Neuronal stem cell (in vitro differentiated cells): ENCODE data around the gene BTN3A1.
"Not testable (repeated sequence)": the region's sequence is repeated elsewhere in the genome, so short reads cannot be mapped to it uniquely, and the experiment has no call there.

Source experiments
- DNase-seq: peaks from one replicate; pipeline ENCODE4 v3.0.0-alpha.2; 2013; ENCODE audit warnings: low spot score
- H2AFZ ChIP-seq: one replicate; pipeline ENCODE4 v1.6.1; 2013; ENCODE audit warnings: mild to moderate bottlenecking, low read length, inconsistent platforms
- H2AK5ac ChIP-seq: 2 replicates; pipeline ENCODE4 v1.6.1; 2013; ENCODE audit warnings: low read depth, mild to moderate bottlenecking, inconsistent platforms, low read length, moderate library complexity, mixed read lengths
- H2BK120ac ChIP-seq: 2 replicates; pipeline ENCODE4 v1.6.1; 2013; ENCODE audit warnings: low read depth, mild to moderate bottlenecking, inconsistent platforms, low read length, moderate library complexity, mixed read lengths
- H2BK12ac ChIP-seq: one replicate; pipeline ENCODE4 v1.6.1; 2013; ENCODE audit warnings: low read length, inconsistent platforms
- H2BK15ac ChIP-seq: 2 replicates; pipeline ENCODE4 v1.6.1; 2013; ENCODE audit warnings: mild to moderate bottlenecking, low read length, inconsistent platforms, mixed read lengths
- H2BK5ac ChIP-seq: one replicate; pipeline ENCODE4 v1.6.1; 2013; ENCODE audit warnings: inconsistent platforms, mild to moderate bottlenecking, low read length, moderate library complexity
- H3K14ac ChIP-seq: one replicate; pipeline ENCODE4 v1.6.1; 2013; ENCODE audit warnings: low read length, inconsistent platforms
- H3K18ac ChIP-seq: 2 replicates; pipeline ENCODE4 v1.6.1; 2013; ENCODE audit warnings: low read length, inconsistent platforms
- H3K23ac ChIP-seq: 2 replicates; pipeline ENCODE4 v1.6.1; 2013; ENCODE audit warnings: low read depth, mild to moderate bottlenecking, mixed read lengths, low read length, inconsistent platforms; ENCODE audit not compliant: poor library complexity
- H3K27ac ChIP-seq: replicated peaks from 3 replicates; pipeline ENCODE4 v1.5.1; 2013; ENCODE audit warnings: low read length, inconsistent platforms
- H3K27me3 ChIP-seq, 3 experiments: 2 replicates each; pipeline ENCODE4 v1.6.1; 2013; ENCODE audit warnings: low read length in 3 of 3, mild to moderate bottlenecking in 2 of 3, inconsistent platforms in 1 of 3, low read depth in 1 of 3, mixed read lengths in 1 of 3, moderate library complexity in 1 of 3; ENCODE audit not compliant: control insufficient read depth in 3 of 3, insufficient read depth in 3 of 3
- H3K36me3 ChIP-seq, 2 donors: replicated peaks in 1 of 2; 2 replicates each; pipeline ENCODE4 v1.6.1; 2013; ENCODE audit warnings: low read length in 2 of 2; ENCODE audit not compliant: control insufficient read depth in 2 of 2, insufficient read depth in 2 of 2
- H3K4ac ChIP-seq: 2 replicates; pipeline ENCODE4 v1.6.1; 2013; ENCODE audit warnings: inconsistent platforms, mild to moderate bottlenecking, low read length, moderate library complexity
- H3K4me1 ChIP-seq, 2 donors: 1 replicate in 1 of 2; 2 replicates in 1 of 2; pipeline ENCODE4 v1.6.1; 2013; ENCODE audit warnings: low read length in 2 of 2, low read depth in 1 of 2; ENCODE audit not compliant: control insufficient read depth in 2 of 2, insufficient read depth in 1 of 2
- H3K4me2 ChIP-seq: one replicate; pipeline ENCODE4 v1.6.1; 2013; ENCODE audit warnings: mild to moderate bottlenecking, low read length, inconsistent platforms; ENCODE audit not compliant: insufficient read depth, poor library complexity, severe bottlenecking
- H3K4me3 ChIP-seq, 2 donors: 2 replicates each; pipeline ENCODE4 v1.5.1; 2013; ENCODE audit warnings: low read length in 2 of 2, mild to moderate bottlenecking in 2 of 2, inconsistent platforms in 1 of 2, moderate library complexity in 1 of 2
- H3K79me1 ChIP-seq: one replicate; pipeline ENCODE4 v1.6.1; 2013; ENCODE audit warnings: low read depth, mild to moderate bottlenecking, inconsistent platforms, low read length, moderate library complexity
- H3K9ac ChIP-seq: one replicate; pipeline ENCODE4 v1.6.1; 2013; ENCODE audit warnings: mild to moderate bottlenecking, low read depth, low read length, inconsistent platforms; ENCODE audit not compliant: poor library complexity
- H3K9me3 ChIP-seq, 2 donors: replicated peaks in 1 of 2; 2 replicates each; pipeline versions ENCODE3 to v1.6.1; 2013; ENCODE audit warnings: low read length in 2 of 2, mild to moderate bottlenecking in 2 of 2, inconsistent platforms in 1 of 2, low read depth in 1 of 2, mixed read lengths in 1 of 2, moderate library complexity in 1 of 2; ENCODE audit not compliant: control insufficient read depth in 2 of 2, insufficient read depth in 1 of 2
- H4K8ac ChIP-seq: one replicate; pipeline ENCODE4 v1.6.1; 2013; ENCODE audit warnings: low read depth, mild to moderate bottlenecking, inconsistent platforms, low read length, moderate library complexity
- H4K91ac ChIP-seq: one replicate; pipeline ENCODE4 v1.6.1; 2013; ENCODE audit warnings: low read length, low read depth, mild to moderate bottlenecking, inconsistent platforms; ENCODE audit not compliant: poor library complexity
- WGBS, 2 donors: extraction: QIAGEN DNeasy Blood & Tissue Kit; methylation state at CpG; one replicate each; pipeline ENCODE4 v1.1.7; 2013; ENCODE audit warnings: missing lambda C conversion rate in 2 of 2, mixed read lengths in 1 of 2; ENCODE audit not compliant: insufficient read length in 2 of 2, insufficient replicate concordance in 1 of 2; ENCODE audit errors: extremely low coverage in 2 of 2; 5-methylcytosine and 5-hydroxymethylcytosine counted together

BTN3A1 gene

GRCh38 chr6:26431258-26432172 lies 29.4 kb downstream of the BTN3A1 start:
- H4K91ac ChIP-seq, result no peak overlapping the region
- no peak overlapping the region for H3K4ac ChIP-seq
- no peak overlapping the region for H3K18ac ChIP-seq
- no peak overlapping the region for H3K9ac ChIP-seq
- no peaks in the 10 kb centered on the region for H3K27me3 ChIP-seq
- H3K4me2 ChIP-seq, result no peak overlapping the region
- H2AFZ ChIP-seq, result no peak overlapping the region
- no peak overlapping the region for H3K4me3 ChIP-seq
- H4K8ac ChIP-seq, result no peak overlapping the region
- whole genome bisulfite sequencing, 2 donors, result no CpG with 5 or more reads among the region's 6 CpGs
- H3K27ac ChIP-seq, result no peak overlapping the region
- H3K23ac ChIP-seq, result peak overlapping the region; percentile 10
- H2BK12ac ChIP-seq, result no peak overlapping the region
- no peaks in the 10 kb centered on the region for H3K79me1 ChIP-seq
- H2BK15ac ChIP-seq, result no peak overlapping the region
- peaks cover 0 to 64% of the 10 kb centered on the region in 2 donors for H3K36me3 ChIP-seq
- H2BK120ac ChIP-seq, result no peak overlapping the region
- no peaks in the 10 kb centered on the region for H3K4me1 ChIP-seq
- no peak for DNase-seq
- no peak overlapping the region for H2AK5ac ChIP-seq
- no peak overlapping the region for H2BK5ac ChIP-seq
- H3K14ac ChIP-seq, result no peak overlapping the region
- H3K9me3 ChIP-seq, result peaks cover 0 to 3% of the 10 kb centered on the region in 2 donors

GRCh38 chr6:26432627-26433201 lies 30.6 kb downstream of the BTN3A1 start:
- no peak overlapping the region for H3K27ac ChIP-seq
- no peak for DNase-seq
- no peak overlapping the region for H4K8ac ChIP-seq
- no peaks in the 10 kb centered on the region for H3K4me1 ChIP-seq
- H3K14ac ChIP-seq, result no peak overlapping the region
- no peak overlapping the region for H3K4me3 ChIP-seq
- no peaks in the 10 kb centered on the region for H3K79me1 ChIP-seq
- H3K36me3 ChIP-seq, result peaks cover 0 to 52% of the 10 kb centered on the region in 2 donors
- H2AK5ac ChIP-seq, result no peak overlapping the region
- no peak overlapping the region for H2BK5ac ChIP-seq
- no peak overlapping the region for H3K23ac ChIP-seq
- no peaks in the 10 kb centered on the region for H3K27me3 ChIP-seq
- H2BK12ac ChIP-seq, result no peak overlapping the region
- WGBS, 2 donors, result no CpG with 5 or more reads among the region's 5 CpGs
- no peak overlapping the region for H2AFZ ChIP-seq
- H4K91ac ChIP-seq, result no peak overlapping the region
- H3K9me3 ChIP-seq, result peaks cover 0 to 3% of the 10 kb centered on the region in 2 donors
- H2BK15ac ChIP-seq, result no peak overlapping the region
- H3K4ac ChIP-seq, result no peak overlapping the region
- no peak overlapping the region for H3K4me2 ChIP-seq
- H3K18ac ChIP-seq, result no peak overlapping the region
- H3K9ac ChIP-seq, result no peak overlapping the region
- no peak overlapping the region for H2BK120ac ChIP-seq

- not testable (repeated sequence) for H3K4me2 ChIP-seq, H2BK120ac ChIP-seq, H3K4me3 ChIP-seq, H3K4ac ChIP-seq, H2BK5ac ChIP-seq, H3K27ac ChIP-seq, H2BK15ac ChIP-seq, H3K27me3 ChIP-seq, H3K14ac ChIP-seq, H4K8ac ChIP-seq, DNase-seq, H2BK12ac ChIP-seq, H3K18ac ChIP-seq, H3K9me3 ChIP-seq, H3K23ac ChIP-seq, H3K79me1 ChIP-seq, H3K9ac ChIP-seq, H2AK5ac ChIP-seq, H2AFZ ChIP-seq, H4K91ac ChIP-seq, H3K4me1 ChIP-seq
- H3K36me3 ChIP-seq, result peaks cover 0 to 42% of the 10 kb centered on the region in 2 donors
- no CpG with 5 or more reads among the region's 8 CpGs for WGBS, 2 donors
Measured at GRCh38 chr6:26433680-26434079, 31.6 kb downstream of the BTN3A1 start.

- H3K4me3 ChIP-seq, result no peak overlapping the region
- no peak overlapping the region for H2BK12ac ChIP-seq
- H3K27me3 ChIP-seq, result no peaks in the 10 kb centered on the region
- no peak overlapping the region for H2BK15ac ChIP-seq
- no peak overlapping the region for H3K4me2 ChIP-seq
- no peak overlapping the region for H2AK5ac ChIP-seq
- H3K4me1 ChIP-seq, result peaks cover 3% of the 10 kb centered on the region in 2 donors
- no peak overlapping the region for H3K23ac ChIP-seq
- no peak overlapping the region for H2BK5ac ChIP-seq
- no peak overlapping the region for H3K9ac ChIP-seq
- H3K79me1 ChIP-seq, result no peaks in the 10 kb centered on the region
- H3K18ac ChIP-seq, result no peak overlapping the region
- no peak overlapping the region for H4K8ac ChIP-seq
- H3K27ac ChIP-seq, result no peak overlapping the region
- WGBS, 2 donors, result no CpG with 5 or more reads among the region's 4 CpGs
- H4K91ac ChIP-seq, result no peak overlapping the region
- H2AFZ ChIP-seq, result no peak overlapping the region
- DNase-seq, result no peak
- peaks cover 0 to 3% of the 10 kb centered on the region in 2 donors for H3K9me3 ChIP-seq
- H3K4ac ChIP-seq, result no peak overlapping the region
- H3K14ac ChIP-seq, result no peak overlapping the region
- peaks cover 0 to 19% of the 10 kb centered on the region in 2 donors for H3K36me3 ChIP-seq
- H2BK120ac ChIP-seq, result no peak overlapping the region
Measured at GRCh38 chr6:26436018-26436417, 33.9 kb downstream of the BTN3A1 start.
